GM19397 (cell line): ENCODE measurements around the gene UNC5A.

ENCODE experiments used
- ATAC-seq: cut with Tn5 transposase; IDR thresholded peaks from one replicate; pipeline ENCODE4 v1.9.1; 2021; ENCODE audit warnings: mild to moderate bottlenecking, moderate library complexity; ENCODE audit not compliant: unreplicated experiment

UNC5A gene

DNA sequence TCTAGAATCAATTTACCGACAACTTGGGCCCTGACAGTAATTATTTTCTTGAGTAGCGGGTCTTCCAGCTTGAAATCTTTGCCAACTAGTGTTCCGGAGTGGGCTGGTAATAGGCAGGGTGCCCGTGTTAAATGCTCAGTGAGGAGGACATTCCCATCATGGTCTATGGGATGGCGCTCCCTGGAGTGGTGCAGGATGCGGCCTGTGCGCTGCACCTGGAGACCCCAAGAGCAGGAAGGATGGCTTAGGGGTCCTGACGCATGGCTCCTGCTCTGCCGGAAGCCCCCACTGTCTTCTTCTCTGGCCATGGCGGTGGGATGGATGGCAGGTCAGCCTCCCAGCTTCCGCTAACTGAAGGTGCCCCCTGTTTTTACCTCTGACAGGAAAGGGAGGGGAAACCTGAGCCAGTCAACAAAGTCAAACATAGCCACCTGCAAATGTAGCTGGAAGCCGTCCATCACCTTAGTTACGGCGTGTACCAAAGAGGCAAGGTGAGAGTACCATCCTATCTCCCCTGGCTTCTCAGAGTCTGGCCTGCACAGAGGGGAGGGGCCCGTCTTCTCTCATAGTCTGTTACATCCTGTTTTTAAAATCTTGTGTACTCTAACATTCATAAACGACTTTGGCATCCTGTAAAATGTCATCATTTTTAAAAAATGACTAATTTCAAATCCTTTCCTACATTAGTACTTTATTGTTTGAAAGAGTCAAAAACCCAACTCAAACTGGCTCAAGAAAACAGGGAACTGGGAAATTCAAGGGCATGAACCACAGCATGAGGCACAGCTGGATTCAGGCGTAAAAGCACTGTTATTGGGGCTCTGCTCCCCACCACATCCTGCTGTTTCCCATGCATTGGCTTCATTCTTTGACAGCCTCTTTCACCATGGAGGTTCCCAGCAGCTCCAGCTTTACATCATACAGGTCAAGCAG lies 28.5 kb upstream of the UNC5A start:
- no peak for ATAC-seq

DNA sequence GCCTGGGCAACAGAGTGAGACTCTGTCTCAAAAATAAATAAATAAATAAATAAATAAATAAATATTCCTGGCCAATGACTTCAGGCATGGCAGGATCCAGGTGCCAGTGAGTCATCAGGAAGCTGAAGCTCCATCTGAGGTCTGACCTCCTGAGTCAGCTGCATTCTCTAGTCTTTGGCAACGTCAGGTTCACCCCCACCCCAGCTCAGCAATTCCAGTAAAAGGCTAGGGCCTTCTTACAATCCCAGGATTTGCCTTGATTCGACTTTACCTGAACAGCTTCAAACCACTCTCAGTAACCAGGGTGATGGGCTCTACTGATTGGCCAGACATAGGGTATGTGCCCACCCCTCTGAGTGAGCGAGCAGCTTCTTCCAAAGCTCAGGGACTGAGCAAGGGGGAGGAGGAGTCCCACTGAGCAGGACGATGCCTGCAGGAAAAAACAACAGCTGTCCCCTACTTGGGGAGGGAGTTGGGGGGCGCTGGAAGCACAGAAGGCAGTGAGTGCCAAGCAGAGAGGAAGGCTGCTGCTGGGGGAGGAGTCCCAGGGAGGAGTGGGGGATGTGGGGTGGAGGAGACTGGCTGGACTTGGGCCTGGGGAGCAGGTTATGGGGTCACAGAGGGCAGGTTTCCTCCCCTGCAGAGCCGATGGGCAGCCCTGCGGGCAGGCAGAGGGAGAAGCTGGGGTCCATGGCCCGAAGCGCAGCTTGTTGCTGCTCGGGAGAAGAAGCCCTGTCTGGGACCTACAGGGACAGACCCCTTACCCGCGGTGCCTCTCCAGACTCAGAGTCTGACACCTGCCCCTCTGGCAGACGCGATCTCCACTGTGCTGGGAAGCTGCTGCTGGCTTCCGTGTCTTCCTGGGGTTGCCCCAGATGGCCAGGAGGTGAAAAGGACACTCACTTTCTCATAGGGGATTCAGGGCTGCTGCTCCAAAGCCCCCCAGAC lies 25.9 kb upstream of the UNC5A start:
- ATAC-seq: no peak

DNA sequence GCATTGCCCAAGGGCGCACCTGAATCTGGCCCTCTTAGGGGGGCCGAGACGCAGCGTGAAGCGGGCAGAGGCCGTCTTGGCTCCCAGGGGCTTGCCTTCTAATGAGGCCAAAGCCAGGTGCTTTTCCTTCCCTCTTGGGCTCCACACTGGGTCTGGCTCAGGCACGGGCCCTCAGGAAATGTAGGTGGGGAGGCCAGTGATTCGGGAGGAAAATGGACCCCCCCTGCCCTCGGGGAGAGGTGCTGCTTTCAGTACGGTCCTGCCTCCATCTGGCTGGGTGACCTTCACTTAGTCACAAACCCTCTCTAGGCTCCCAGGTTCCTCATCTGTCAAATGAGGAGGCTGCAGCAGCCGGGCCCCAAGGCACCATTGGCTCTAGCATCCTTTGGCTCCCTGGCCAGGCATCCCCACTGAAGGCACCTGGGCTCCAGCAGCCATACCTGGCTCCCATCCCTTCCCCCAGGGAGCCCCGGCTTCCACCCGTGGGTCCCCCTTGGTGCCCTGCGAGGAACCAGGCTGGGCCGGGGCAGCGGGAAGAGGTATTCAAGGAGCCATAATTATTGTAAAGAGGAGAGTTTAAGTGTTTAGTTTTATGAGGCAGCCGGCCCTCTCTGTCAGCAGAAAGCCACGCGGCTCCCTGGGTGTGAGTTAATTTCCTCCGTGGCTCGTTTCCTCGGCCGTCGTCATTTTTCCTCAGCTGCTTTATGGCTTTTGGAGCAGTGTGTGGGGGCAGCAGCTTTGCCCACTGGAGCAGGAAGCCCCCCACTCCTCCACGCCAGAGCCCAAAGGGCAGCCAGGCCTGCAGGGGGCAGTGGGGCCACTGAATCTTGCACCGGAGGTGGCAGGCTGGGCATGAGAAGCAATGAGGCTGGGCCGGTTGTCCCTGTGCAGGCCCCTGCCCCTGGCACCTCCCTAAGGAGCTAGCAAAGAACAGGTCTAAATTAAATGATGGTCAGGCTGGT lies 24.9 kb upstream of the UNC5A start:
- no peak for ATAC-seq

DNA sequence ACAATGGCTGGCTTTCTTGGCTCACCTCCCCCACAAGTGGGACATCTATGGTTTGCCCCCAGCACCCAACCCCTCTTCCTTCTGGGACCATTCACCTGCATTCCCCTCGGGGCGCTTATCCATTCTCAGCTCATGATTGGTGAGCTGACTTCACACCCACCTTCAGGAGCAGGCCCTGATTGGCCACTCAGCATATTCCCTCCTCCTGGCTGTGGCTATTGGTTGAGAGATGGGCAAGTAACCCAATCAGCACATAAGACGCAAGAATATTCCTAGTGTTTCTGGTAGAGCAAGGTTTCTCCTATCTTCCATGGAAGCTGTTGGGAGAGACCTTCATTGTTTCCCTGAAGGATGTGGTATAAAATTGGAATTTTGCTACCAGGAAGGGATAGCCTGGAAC lies 22.7 kb upstream of the UNC5A start:
- no peak for ATAC-seq

DNA sequence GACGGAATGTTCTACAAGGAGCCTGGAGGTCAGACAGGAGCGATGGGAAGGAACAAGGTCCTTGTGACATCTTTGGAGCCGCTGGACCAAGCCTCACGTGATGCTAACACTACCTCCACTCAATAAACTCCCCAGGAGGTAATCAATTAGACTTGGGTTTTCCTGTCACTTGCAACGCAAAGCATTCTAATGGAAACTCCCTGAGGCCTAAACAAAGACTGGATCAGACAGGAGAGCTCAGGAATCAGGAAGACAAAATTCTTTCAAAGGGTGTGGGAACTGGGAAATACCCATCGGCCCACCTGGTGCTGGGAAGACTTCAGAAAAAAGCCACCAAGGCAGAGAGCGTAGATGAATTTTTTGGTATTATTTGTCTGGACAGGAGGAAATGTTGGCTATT lies 22.3 kb upstream of the UNC5A start:
- no peak for ATAC-seq

DNA sequence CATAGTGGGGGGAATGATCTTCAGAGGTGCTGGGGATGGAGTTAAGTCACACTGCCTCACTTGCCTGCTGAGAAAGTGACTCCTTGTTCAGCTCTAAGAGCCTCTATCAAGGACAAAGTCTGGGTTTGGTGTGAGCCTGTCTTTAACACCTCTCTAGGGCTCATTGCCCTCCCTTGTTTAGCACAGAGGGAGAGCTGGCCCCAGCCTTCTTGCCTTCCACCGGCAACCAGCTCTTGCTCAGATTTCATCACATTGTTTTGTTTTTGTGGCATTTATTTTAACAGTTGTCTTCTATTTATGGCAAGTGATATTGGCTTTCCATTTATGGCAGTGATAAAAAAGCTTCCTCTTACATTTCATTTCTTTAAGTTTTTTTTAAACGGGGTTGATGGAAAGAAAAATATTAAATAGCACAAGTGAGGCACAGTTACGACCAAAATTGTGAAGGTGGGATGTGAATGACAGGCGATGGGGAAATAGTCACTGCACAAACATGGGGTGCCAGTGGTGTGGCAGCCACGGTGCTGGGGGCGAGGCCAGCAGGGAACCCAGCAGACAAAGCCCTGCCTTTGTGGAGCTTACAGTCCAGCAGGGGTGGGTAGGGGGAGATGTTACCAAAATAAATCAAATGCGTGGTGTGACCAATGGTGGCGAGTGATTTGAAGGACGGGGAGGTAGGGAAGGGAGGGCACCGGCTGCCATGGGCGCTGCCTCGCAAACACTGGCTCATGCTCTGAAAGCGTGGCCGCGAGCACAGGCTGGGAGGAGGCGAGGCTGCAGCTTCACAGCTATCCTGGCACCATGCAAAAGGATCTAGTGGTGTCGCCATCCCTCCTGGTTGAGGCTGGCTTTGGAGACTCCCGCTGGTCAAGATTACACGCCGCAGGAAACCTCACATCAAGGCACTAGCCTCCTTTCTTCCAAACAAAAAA lies 21.2 kb upstream of the UNC5A start:
- ATAC-seq: no peak

DNA sequence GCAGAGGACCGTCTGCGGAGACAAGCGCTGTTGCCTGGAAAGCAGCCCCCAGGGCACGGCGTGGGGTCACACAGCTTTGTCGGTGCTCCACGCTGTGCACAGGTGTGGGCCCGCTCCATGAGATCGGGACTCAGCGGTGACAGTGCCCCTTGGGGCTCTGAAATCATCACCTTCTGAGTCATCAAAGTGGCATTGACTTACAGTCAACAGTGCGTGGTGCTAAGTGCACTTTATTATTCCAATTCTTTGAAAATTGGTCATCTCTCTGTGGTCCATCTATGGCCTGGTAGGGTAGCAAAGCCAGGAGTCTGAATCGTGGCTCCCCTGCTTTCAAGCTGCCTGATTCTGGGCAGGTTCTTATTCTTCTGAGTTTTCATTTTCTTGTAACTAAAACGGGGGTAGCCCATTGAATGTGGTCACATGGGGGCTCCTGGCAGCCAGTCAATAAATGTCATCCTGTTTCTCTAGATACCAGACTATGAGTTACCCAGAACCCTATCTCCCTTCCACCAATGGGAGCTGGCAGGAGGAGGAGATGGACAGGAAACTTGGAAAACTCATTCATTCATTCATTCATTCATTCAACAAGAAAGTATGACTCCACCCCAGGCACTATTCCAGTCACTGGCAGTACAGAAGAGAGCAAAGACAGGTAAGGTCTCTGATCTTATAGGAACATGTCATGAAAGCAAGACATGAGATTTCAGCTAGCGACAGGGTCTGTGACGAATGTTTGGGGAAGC lies 20.3 kb upstream of the UNC5A start:
- ATAC-seq: no peak

DNA sequence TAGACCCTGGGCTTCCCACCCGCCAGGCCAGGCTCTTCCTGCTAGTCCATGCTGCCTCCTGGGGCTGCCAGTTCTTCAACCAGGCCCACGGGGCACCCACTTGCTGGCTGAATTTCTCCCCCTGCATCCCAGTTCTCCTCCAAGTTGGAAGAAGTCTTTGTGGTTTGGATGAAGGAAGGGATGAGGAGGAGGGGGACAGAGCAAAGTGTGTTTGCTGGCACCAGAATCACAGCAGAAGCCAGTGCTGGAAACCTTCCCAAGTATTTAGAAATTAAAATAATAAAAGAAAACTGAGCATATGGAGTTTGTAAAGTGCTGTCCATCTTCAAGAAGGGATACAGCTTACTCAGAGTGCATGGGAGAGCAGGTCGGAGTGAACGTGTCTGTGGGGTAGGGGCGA lies 19.4 kb upstream of the UNC5A start:
- no peak for ATAC-seq

DNA sequence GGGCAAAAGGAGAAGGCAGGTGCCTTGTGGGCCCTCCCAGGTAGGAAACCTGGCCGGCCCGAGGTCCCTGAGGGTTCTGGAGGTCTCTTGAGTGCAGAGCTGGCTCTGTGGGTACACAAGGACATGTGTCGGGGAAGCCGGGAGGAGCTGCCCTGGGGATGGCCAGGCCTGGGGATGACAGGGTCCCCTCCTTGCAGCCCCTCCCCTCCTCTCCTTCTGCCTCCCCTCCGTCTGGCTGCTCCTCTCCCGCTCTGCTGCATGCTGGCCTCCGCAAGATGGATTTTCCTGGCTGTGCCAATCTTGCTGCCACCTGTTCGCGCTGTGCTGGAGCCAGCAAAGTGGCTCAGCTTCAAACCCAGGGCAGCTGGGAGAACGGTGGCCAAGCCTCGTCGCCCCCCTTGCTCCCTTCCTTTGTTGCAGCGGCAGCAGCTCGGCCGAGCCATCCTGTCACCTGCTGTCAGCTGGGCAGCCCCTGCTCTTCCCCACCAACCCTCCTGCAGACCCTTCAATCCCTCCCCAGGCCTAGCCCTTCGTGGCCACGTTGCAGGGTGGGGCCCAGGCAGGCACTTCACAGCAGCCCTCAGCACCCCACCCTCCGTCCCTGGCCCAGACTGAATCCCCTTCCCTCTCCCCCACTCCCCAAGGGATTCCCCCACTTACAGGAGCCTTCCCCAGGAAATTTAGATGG lies 17.6 kb upstream of the UNC5A start:
- no peak for ATAC-seq

DNA sequence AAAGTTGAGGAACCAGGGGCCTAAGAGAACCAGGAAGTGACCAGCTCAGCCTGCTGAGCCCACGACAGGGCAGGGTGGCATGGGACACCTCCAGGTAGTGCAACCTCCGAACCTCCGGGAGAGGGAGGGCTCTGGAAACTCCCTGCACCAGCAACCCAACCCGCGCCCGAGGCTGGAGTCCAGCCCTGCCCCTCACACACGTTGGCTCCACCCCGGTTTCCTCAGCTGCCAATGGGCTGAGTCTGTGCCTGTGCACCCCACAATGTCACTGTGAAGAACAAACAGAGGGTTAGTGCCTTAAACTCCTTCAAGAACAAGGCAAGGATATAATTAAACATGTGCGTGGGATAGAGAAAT lies 17.0 kb upstream of the UNC5A start:
- no peak for ATAC-seq

DNA sequence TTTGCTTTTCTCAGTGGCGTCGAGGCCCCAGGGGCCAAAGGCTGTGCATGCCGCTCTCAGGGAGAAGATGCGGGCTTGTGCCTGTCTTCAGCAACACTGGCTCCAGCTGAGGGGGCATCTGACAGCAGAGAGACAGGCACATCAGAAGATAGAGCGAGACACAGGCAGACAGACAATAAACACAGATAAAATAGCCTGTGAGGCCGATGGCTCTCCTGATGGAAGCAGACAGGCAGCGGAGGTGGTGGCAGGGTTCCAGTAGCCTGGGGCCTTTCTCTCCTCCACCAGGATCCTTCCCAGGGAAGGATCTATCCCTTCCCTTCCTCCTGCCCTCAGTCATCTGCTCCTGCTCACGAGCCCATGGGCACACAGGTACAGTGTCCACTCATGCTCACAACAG lies 16.6 kb upstream of the UNC5A start:
- ATAC-seq: no peak

DNA sequence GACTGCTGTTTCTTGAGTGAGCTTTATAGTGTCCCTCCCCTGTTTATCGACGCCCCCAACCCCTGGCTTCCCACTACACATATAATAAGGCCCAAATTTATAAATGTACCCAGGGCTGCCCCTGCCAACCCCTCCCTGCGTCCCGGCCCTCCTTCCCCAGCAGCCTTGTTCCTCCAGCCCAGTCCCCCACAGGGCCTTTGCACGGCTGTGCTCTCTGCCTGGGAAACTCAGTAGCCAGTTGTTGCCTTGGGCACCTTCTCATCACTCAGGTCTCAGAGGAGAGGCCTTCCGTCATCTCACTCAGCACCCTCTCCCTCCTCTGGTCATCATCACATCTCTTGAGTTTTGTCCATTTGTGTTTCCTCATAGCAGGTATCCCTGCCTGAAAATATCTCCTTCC lies 15.8 kb upstream of the UNC5A start:
- no peak for ATAC-seq

DNA sequence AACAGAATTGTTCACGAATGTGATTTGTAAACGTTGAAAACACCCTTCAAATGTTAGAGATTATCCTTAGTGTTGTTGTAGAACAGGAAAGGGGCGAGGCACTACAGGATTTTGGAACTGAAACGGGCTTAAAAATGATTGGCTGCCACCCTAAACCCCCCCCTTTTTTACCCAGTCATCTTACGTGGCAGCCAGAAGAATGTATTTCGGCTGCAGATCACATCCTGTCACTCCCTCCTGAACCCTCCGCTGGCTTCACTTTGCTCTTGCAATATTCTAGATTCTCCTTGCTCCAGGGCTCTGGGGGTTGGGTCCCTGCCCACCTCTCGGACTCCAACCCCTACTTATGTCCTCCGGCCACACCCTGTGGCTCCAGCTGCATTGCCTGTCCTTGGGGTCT lies 13.9 kb upstream of the UNC5A start:
- no peak for ATAC-seq

DNA sequence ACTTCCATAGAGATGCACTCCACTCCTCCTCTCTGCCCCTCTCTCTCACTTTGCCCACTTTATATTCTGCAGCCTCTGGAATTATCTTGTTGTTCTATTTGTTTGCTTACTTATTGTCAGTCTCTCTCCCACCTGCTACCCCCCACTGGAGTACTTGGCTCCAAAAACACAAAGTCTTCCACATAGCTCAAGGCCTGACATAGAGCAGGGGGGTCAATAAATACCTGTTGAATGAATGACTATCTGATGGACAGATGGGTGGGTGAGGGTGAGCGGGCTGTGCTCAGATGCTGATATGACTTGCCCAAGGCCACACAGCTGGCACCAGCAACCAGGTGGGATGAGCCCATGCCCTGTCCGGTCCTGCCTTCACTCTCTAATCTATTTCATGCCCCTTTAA lies 13.4 kb upstream of the UNC5A start:
- ATAC-seq: no peak

DNA sequence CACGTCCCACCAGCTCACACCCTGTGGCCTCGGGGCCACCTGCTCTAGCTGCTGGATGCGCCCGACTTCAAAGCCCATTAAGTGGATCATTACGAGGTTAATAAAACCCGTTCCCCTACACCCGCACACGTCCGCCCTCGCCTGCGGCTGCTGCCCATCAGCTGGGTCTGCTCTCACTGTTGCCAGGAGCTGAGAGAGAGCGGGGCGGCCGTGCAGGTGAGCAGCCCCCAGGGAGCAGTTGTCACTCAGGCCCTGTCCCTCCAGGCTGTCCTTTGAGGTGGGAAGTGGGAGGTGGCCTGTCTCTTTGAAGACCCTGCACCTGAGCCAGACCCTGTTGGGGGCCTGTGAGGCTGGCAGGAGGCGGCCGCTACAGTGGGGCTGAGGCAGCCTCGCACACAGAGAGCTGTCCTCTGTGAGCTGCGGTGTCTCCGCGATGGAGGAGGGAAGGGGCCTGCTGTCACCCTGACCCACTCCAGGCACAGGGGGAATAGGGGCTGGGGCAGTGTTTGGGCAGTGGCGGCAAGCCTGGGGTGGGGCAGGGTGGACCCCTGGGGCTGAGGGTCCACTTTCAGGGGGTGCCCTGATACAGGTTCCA lies 12.8 kb upstream of the UNC5A start:
- ATAC-seq: no peak

DNA sequence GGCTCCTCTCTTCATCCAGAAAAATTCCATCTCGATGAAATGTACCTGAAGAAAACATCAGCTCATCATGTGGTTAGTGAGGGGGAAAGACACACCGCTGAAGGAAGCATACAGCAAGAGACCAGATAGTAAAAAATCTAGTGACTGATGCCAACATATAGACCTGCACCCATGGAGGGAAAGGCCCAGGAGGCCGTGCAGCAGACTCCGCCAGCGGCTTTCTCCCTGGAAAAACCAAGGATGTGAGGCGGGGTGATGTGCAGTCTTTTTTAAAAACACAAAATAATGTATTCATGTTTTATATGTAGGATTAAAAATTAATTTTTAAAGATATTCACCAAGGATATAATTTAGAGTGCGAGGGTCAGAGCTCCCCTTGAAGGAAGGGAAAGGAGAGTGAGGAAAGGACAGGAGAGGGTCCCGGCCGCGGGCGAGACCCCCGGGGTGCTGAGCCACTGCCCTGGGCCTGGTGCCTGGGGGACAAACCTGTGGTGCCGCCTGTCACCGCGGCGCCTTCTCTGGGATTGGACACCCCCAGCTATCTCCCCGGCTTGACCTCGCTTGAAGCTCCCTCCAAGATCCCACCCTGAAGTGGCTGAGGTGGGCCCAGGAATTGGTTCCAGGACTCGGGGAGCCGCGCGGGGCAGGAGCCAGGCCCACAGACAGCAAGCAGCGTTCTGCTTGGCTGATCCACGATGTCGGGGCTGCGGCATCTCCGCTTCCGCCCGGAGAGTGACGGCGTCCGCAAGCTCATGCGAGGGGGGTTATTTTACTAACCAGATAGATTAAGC lies 12.1 kb upstream of the UNC5A start:
- no peak for ATAC-seq

DNA sequence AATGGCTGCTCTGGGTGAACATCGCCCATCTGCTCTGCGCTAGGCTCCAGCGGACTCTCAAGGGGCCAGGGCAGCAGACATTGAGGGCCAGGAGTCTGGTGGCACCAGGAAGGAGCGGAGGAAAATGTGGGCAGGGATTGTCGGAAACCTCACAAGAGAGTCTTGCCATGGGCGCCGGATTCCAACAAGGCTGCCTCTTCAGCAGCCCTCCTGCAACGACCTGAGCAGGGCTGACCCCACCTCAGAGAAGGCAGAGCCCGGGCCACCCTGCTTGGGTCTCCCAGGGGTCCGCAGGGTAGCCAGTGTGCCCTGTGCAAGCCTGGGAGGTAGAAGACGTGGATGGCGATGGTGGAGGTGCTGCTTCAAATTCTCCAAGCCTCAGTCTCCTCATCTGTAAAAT lies 11.4 kb upstream of the UNC5A start:
- no peak for ATAC-seq
